ENCODE results near the gene KIAA0586.

Gene KIAA0586

GRCh38 chr14:58541633-58542022, 114.1 kb downstream of the KIAA0586 start:
- no peak for DNase-seq (ENCODE audit: extremely low spot score)
- CTCF ChIA-PET = no interaction called here
- POLR2A ChIA-PET = no interaction called here
- TF ChIP-seq PKNOX1 (IDR thresholded peaks at IDR 0.05) = no peak
- TF ChIP-seq LEF1 (IDR thresholded peaks at IDR 0.05; ENCODE audit: borderline replicate concordance) = no peak
- no peak for TF ChIP-seq HDGF (IDR thresholded peaks at IDR 0.05; ENCODE audit: borderline replicate concordance)
- TF ChIP-seq FOXM1 (IDR thresholded peaks at IDR 0.05; ENCODE audit: borderline replicate concordance) = no peak
- no peak for TF ChIP-seq SP1 (IDR thresholded peaks at IDR 0.05)
- TF ChIP-seq ARNT (IDR thresholded peaks at IDR 0.05) = no peak
- no peak for TF ChIP-seq BHLHE40 (IDR thresholded peaks at IDR 0.05; ENCODE audit: borderline replicate concordance)
- TF ChIP-seq FOXK2 (IDR thresholded peaks at IDR 0.05) = no peak
- no peak for TF ChIP-seq NFRKB (IDR thresholded peaks at IDR 0.05)
- no peak for TF ChIP-seq L3MBTL2 (conservative IDR thresholded peaks at IDR 0.05)
- no peak for TF ChIP-seq ZNF384 (IDR thresholded peaks at IDR 0.05)
- no peak for TF ChIP-seq FOXA1 (IDR thresholded peaks at IDR 0.05)
- TF ChIP-seq CTBP1 (IDR thresholded peaks at IDR 0.05; ENCODE audit: borderline replicate concordance) = no peak
- TF ChIP-seq TARDBP (IDR thresholded peaks at IDR 0.05) = no peak
- TF ChIP-seq SUZ12 (IDR thresholded peaks at IDR 0.05) = no peak
- TF ChIP-seq ELF4 (IDR thresholded peaks at IDR 0.05) = no peak

DNA sequence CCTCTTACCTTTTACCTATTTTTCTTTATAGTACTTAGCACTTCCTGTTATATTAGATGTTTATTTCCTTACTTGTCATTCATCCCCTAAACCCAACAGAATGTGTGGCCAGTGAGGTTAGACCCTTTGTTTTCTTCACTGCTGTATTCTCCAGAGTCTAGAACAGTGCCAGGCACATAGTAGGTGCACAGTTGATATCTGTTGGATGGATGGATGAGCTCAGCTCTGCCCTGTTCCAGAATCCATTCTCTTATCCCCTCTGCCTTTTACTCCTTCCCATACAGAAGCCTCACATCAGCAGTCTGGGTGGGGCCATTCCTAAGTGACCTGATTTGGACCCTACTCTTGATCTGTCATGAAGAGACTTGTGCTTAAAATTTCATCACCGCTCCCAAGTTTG, 115.7 kb downstream of the KIAA0586 start:
- ChIA-PET CTCF (no interaction called here), POLR2A (no interaction called here)
- TF ChIP-seq HDGF (IDR thresholded peaks at IDR 0.05; ENCODE audit: borderline replicate concordance) (no peak), FOXK2 (IDR thresholded peaks at IDR 0.05) (no peak), ZNF384 (IDR thresholded peaks at IDR 0.05) (no peak), SUZ12 (IDR thresholded peaks at IDR 0.05) (no peak), CTBP1 (IDR thresholded peaks at IDR 0.05; ENCODE audit: borderline replicate concordance) (no peak), ELF4 (IDR thresholded peaks at IDR 0.05) (no peak)
- DNase-seq (ENCODE audit: extremely low spot score) = no peak

DNA sequence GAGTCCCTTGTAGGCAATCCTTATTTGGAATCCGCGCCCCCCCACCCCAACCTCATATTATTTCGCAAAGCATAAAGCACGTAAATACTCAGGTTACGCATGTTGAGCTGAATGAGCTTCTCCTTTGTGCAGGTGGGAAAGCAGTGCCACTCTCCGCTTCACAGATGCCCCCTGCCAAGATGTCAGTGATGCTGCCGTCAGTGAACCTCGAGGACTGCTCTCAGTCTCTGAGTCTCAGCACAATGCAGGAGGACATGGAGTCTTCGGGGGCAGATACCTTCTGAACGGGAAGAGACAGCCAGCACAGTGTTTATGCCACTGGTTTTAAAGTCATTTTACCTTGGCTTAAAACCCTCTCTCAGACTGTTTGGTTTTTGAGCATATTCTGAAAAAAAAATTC, 120.1 kb downstream of the KIAA0586 start:
- ChIA-PET POLR2A (no interaction called here), CTCF (no interaction called here)
- no peak for DNase-seq (ENCODE audit: extremely low spot score)
- no peak for TF ChIP-seq HDGF (IDR thresholded peaks at IDR 0.05; ENCODE audit: borderline replicate concordance)
- no peak for TF ChIP-seq FOXM1 (IDR thresholded peaks at IDR 0.05; ENCODE audit: borderline replicate concordance)
- TF ChIP-seq FOXK2 (IDR thresholded peaks at IDR 0.05) = no peak
- TF ChIP-seq PKNOX1 (IDR thresholded peaks at IDR 0.05) = no peak
- no peak for TF ChIP-seq TARDBP (IDR thresholded peaks at IDR 0.05)
- TF ChIP-seq SUZ12 (IDR thresholded peaks at IDR 0.05) = no peak
- TF ChIP-seq ARNT (IDR thresholded peaks at IDR 0.05) = no peak
- TF ChIP-seq L3MBTL2 (conservative IDR thresholded peaks at IDR 0.05) = no peak
- no peak for TF ChIP-seq ELF4 (IDR thresholded peaks at IDR 0.05)
- no peak for TF ChIP-seq BHLHE40 (IDR thresholded peaks at IDR 0.05; ENCODE audit: borderline replicate concordance)
- TF ChIP-seq SP1 (IDR thresholded peaks at IDR 0.05) = no peak
- no peak for TF ChIP-seq LEF1 (IDR thresholded peaks at IDR 0.05; ENCODE audit: borderline replicate concordance)
- no peak for TF ChIP-seq NFRKB (IDR thresholded peaks at IDR 0.05)
- TF ChIP-seq ZNF384 (IDR thresholded peaks at IDR 0.05) = no peak

DNA sequence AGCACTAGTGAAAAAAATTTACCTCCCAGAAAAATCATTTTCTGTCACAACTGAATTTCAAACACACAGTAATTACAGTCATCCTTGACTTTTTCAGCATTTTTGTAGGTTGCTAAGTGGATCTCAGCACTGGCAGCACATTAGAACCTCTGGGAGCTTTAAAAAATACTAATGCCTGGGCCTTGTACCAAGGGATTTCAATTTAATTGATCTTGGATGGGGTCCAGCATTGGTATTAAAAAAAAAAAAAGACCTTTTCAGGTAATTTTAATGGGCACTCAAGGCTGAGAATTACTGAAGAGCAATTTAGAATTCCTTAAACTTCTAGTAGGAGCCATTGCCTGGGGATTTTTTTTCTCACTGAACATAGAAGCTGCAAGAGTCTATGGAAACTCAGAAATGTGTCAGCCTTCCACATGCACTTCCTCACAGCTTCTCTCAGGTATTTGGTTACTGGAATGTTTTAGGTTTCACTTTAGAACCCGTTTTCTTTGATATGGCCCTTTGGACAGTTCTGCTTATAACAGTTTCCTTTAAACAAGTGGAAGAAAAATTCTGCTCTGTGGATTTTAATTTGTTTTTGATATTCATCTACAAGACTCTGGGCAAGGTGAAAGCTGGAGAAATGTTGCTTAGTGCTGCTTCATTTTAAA, 121.7 kb downstream of the KIAA0586 start:
- ChIA-PET POLR2A (no interaction called here), CTCF (interaction anchor here (0.7 kb wide), 2 partner anchors 24 to 28 kb away, joined by 4 to 8 read pairs; no protein-coding TSS in a partner anchor)
- TF ChIP-seq ZNF384 (IDR thresholded peaks at IDR 0.05) (no peak), BHLHE40 (IDR thresholded peaks at IDR 0.05; ENCODE audit: borderline replicate concordance) (no peak), TARDBP (IDR thresholded peaks at IDR 0.05) (no peak), ARNT (IDR thresholded peaks at IDR 0.05) (no peak), CTBP1 (IDR thresholded peaks at IDR 0.05; ENCODE audit: borderline replicate concordance) (no peak), PKNOX1 (IDR thresholded peaks at IDR 0.05) (no peak), ELF4 (IDR thresholded peaks at IDR 0.05) (no peak), SP1 (IDR thresholded peaks at IDR 0.05) (no peak), SUZ12 (IDR thresholded peaks at IDR 0.05) (no peak), FOXK2 (IDR thresholded peaks at IDR 0.05) (no peak), FOXM1 (IDR thresholded peaks at IDR 0.05; ENCODE audit: borderline replicate concordance) (no peak), HDGF (IDR thresholded peaks at IDR 0.05; ENCODE audit: borderline replicate concordance) (no peak), LEF1 (IDR thresholded peaks at IDR 0.05; ENCODE audit: borderline replicate concordance) (no peak), FOXA1 (IDR thresholded peaks at IDR 0.05) (no peak), L3MBTL2 (conservative IDR thresholded peaks at IDR 0.05) (no peak), NFRKB (IDR thresholded peaks at IDR 0.05) (no peak)
- DNase-seq (ENCODE audit: extremely low spot score) = no peak

DNA sequence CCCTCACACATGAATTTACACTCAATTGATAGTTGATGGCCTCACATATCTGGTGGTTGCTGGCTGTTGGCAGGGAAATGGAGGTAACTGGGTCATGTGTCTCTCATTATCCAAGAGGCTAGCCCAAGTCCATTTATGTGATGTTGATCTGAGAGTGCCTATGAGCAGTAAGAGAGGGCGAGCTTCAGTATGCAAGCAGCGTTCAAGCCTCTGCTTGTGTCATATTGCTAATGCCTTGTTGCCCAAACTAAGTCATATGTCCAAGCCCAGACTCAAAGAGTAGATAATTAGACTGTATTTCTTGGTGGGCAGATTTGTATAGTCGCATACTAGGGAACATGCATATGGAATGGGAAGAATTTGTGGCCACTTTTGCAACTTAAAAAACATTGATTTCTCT, 126.4 kb downstream of the KIAA0586 start:
- ChIA-PET POLR2A (no interaction called here), CTCF (interaction anchor here (0.6 to 1.1 kb wide), 2 partner anchors 12 to 53 kb away, joined by 3 read pairs; no protein-coding TSS in a partner anchor)
- no peak for DNase-seq (ENCODE audit: extremely low spot score)
- TF ChIP-seq L3MBTL2 (conservative IDR thresholded peaks at IDR 0.05) (no peak), HDGF (IDR thresholded peaks at IDR 0.05; ENCODE audit: borderline replicate concordance) (no peak), FOXA1 (IDR thresholded peaks at IDR 0.05) (no peak), CTBP1 (IDR thresholded peaks at IDR 0.05; ENCODE audit: borderline replicate concordance) (no peak), ZNF384 (IDR thresholded peaks at IDR 0.05) (no peak), TARDBP (IDR thresholded peaks at IDR 0.05) (no peak), LEF1 (IDR thresholded peaks at IDR 0.05; ENCODE audit: borderline replicate concordance) (no peak), SUZ12 (IDR thresholded peaks at IDR 0.05) (no peak), NFRKB (IDR thresholded peaks at IDR 0.05) (no peak), FOXK2 (IDR thresholded peaks at IDR 0.05) (no peak), PKNOX1 (IDR thresholded peaks at IDR 0.05) (no peak), SP1 (IDR thresholded peaks at IDR 0.05) (no peak), FOXM1 (IDR thresholded peaks at IDR 0.05; ENCODE audit: borderline replicate concordance) (no peak), ELF4 (IDR thresholded peaks at IDR 0.05) (no peak), BHLHE40 (IDR thresholded peaks at IDR 0.05; ENCODE audit: borderline replicate concordance) (no peak), ARNT (IDR thresholded peaks at IDR 0.05) (no peak)

All from HEK293T (cell line).